OCI-LY3 (cell line): Measurements from ENCODE around the gene LCOR.

Experiments
- H2AFZ ChIP-seq: fragments of 200-600, 300-600 bp; shearing (Covaris generic); 2 replicates; pipeline ENCODE4 v1.6.0; 2014; ENCODE audit warnings: antibody characterized with exemption, low read depth, low read length
- H3K27ac ChIP-seq: fragments of 200-600, 300-600 bp; sonication (generic); 2 replicates; pipeline ENCODE4 v1.5.1; 2014; ENCODE audit warnings: mild to moderate bottlenecking, low read length, moderate library complexity, mixed read lengths
- H3K27me3 ChIP-seq: fragments of 200-600, 300-600 bp; sonication (generic); 2 replicates; pipeline ENCODE4 v1.6.1; 2014; ENCODE audit warnings: low read depth, low read length, mixed read lengths
- H3K36me3 ChIP-seq: fragments of 200-600, 300-600 bp; sonication (generic); replicated peaks from 2 replicates; pipeline ENCODE3; 2014; ENCODE audit warnings: low read depth, low read length, mixed read lengths
- H3K4me1 ChIP-seq: fragments of 300-600, 200-600 bp; sonication (generic); 2 replicates; pipeline ENCODE4 v1.6.1; 2014; ENCODE audit warnings: low read length, mixed read lengths
- H3K4me2 ChIP-seq: fragments of 200-600, 300-600 bp; sonication (generic); 2 replicates; pipeline ENCODE4 v1.6.1; 2014; ENCODE audit warnings: low read length, mixed read lengths
- H3K4me3 ChIP-seq: fragments of 300-600, 200-600 bp; sonication (generic); 2 replicates; pipeline ENCODE4 v1.5.1; 2014; ENCODE audit warnings: antibody characterized with exemption, mild to moderate bottlenecking, low read length, moderate library complexity
- H3K79me2 ChIP-seq: fragments of 300-600, 200-600 bp; shearing (Covaris generic); 2 replicates; pipeline ENCODE4 v1.6.1; 2014; ENCODE audit warnings: mild to moderate bottlenecking, low read length, mixed read lengths
- H3K9ac ChIP-seq: fragments of 300-600, 200-600 bp; shearing (Covaris generic); 2 replicates; pipeline ENCODE4 v1.6.0; 2014; ENCODE audit warnings: mild to moderate bottlenecking, low read length, moderate library complexity
- H3K9me3 ChIP-seq: fragments of 200-600, 300-600 bp; shearing (Covaris generic); 2 replicates; pipeline ENCODE4 v1.6.1; 2014; ENCODE audit warnings: low read length, mixed read lengths; ENCODE audit not compliant: insufficient read depth
- H4K20me1 ChIP-seq: fragments of 200-600, 300-600 bp; sonication (generic); 2 replicates; pipeline ENCODE4 v1.6.1; 2016; ENCODE audit warnings: low read length, mixed read lengths; ENCODE audit not compliant: insufficient read depth
- EZH2phosphoT487 ChIP-seq: fragments of 200-600 bp; shearing (Covaris generic); IDR thresholded peaks from 2 replicates; pipeline ENCODE4 v1.6.1; 2018; ENCODE audit warnings: antibody characterized with exemption, mixed run types, low read depth
- TF ChIP-seq, protein P1 (sequence below): fragments of 200-600, 300-600 bp; sonication (generic); IDR thresholded peaks from 2 replicates; pipeline ENCODE4 v1.5.1; 2014; ENCODE audit warnings: antibody characterized with exemption, low read length, low read depth

The LCOR gene

GRCh38 chr10:96958071-96958470 is 126.0 kb downstream of the LCOR start:
- H3K27ac ChIP-seq = no peak overlapping the region
- H3K79me2 ChIP-seq = no peaks in the 10 kb centered on the region
- H3K9me3 ChIP-seq = no peaks in the 10 kb centered on the region
- H3K36me3 ChIP-seq = peaks cover 3% of the 10 kb centered on the region
- H3K4me3 ChIP-seq = no peak overlapping the region
- H4K20me1 ChIP-seq = no peaks in the 10 kb centered on the region
- TF ChIP-seq, protein P1, sequence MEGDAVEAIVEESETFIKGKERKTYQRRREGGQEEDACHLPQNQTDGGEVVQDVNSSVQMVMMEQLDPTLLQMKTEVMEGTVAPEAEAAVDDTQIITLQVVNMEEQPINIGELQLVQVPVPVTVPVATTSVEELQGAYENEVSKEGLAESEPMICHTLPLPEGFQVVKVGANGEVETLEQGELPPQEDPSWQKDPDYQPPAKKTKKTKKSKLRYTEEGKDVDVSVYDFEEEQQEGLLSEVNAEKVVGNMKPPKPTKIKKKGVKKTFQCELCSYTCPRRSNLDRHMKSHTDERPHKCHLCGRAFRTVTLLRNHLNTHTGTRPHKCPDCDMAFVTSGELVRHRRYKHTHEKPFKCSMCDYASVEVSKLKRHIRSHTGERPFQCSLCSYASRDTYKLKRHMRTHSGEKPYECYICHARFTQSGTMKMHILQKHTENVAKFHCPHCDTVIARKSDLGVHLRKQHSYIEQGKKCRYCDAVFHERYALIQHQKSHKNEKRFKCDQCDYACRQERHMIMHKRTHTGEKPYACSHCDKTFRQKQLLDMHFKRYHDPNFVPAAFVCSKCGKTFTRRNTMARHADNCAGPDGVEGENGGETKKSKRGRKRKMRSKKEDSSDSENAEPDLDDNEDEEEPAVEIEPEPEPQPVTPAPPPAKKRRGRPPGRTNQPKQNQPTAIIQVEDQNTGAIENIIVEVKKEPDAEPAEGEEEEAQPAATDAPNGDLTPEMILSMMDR = no peak
- TF ChIP-seq EZH2phosphoT487 = no peak
- H3K4me2 ChIP-seq = no peak overlapping the region
- H3K4me1 ChIP-seq = no peaks in the 10 kb centered on the region
- no peak overlapping the region for H2AFZ ChIP-seq
- no peak overlapping the region for H3K9ac ChIP-seq
- H3K27me3 ChIP-seq = no peaks in the 10 kb centered on the region

GRCh38 chr10:96959733-96960132 is 127.6 kb downstream of the LCOR start:
- TF ChIP-seq EZH2phosphoT487 = no peak
- TF ChIP-seq, protein P1 = no peak
- Histone ChIP-seq H3K9me3 (no peaks in the 10 kb centered on the region), H3K9ac (no peak overlapping the region), H2AFZ (no peak overlapping the region), H3K36me3 (peaks cover 2% of the 10 kb centered on the region), H3K4me1 (no peaks in the 10 kb centered on the region), H3K27me3 (no peaks in the 10 kb centered on the region), H3K27ac (no peak overlapping the region), H3K4me2 (no peak overlapping the region), H4K20me1 (no peaks in the 10 kb centered on the region), H3K4me3 (no peak overlapping the region), H3K79me2 (no peaks in the 10 kb centered on the region)

DNA sequence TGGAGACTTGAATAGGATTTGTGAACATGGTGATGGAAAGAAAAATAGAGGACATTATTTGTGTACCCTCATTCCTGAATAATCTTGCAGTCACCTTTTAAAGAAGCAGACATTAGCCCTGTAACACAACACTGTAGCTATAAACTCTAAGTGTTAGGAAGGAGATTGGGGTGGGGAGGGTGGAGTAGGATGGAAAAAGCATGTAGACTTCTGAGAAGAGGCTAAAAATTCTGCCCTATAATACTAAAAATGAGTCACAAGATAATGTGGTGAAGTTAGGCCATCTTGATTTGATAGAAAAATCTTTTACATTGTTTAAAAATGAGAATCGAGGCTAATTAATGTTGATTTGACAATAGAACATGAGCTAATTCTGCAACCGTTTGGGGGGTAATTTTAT is 128.8 kb downstream of the LCOR start:
- no peaks in the 10 kb centered on the region for H3K79me2 ChIP-seq
- no peak for TF ChIP-seq EZH2phosphoT487
- H2AFZ ChIP-seq = no peak overlapping the region
- H3K36me3 ChIP-seq = no peaks in the 10 kb centered on the region
- no peak overlapping the region for H3K9ac ChIP-seq
- H3K27me3 ChIP-seq = no peaks in the 10 kb centered on the region
- H3K4me1 ChIP-seq = no peaks in the 10 kb centered on the region
- H3K4me2 ChIP-seq = no peak overlapping the region
- H3K9me3 ChIP-seq = no peaks in the 10 kb centered on the region
- no peak overlapping the region for H3K4me3 ChIP-seq
- H3K27ac ChIP-seq = no peak overlapping the region
- no peaks in the 10 kb centered on the region for H4K20me1 ChIP-seq

DNA sequence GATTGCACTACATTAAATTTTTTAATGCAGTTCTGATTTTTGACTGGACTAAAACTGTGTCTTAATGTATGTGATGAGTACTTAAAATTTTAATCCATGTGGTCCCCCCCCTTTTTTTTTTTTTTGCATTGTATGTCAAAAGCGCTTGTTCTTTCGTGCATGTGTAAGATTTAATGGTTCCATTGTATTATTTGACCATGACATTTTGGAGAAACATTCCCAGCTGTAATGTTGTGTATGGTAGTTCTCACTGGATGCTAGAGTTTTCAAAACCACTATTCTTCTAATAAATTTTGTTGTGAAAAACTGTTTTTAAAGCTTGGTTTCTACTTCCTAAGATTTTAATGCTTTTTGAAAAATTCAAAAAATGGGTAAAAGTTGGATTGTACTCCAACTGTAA is 132.0 kb downstream of the LCOR start:
- no peaks in the 10 kb centered on the region for H3K36me3 ChIP-seq
- TF ChIP-seq EZH2phosphoT487 = no peak
- TF ChIP-seq, protein P1 = no peak

DNA sequence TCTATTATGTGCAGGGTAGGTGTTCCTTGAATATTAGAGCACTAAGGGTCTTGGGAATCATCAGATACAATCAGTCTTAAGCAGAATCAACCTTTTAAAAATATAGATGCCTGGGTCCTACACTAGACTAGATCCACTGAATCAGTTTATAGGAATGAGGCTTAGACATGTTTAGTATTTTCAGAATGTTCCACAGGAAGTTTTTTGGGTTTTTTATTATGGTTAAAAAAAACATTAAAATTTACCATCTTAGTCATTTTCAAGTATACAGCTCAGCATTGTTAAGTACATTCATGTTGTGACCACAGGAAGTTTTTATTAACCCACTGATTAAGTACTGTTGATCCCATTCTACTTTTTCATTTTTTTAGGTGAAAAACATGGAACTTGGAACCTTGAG is 135.7 kb downstream of the LCOR start:
- Histone ChIP-seq H3K36me3 (no peaks in the 10 kb centered on the region), H3K9me3 (no peaks in the 10 kb centered on the region), H3K27me3 (no peaks in the 10 kb centered on the region), H3K9ac (no peak overlapping the region), H4K20me1 (no peaks in the 10 kb centered on the region), H2AFZ (no peak overlapping the region), H3K27ac (no peak overlapping the region), H3K79me2 (no peaks in the 10 kb centered on the region), H3K4me2 (no peak overlapping the region), H3K4me1 (no peaks in the 10 kb centered on the region), H3K4me3 (no peak overlapping the region)
- TF ChIP-seq, protein P1 = no peak
- TF ChIP-seq EZH2phosphoT487 = no peak

More for the DNA sequence above, 132.0 kb downstream of the LCOR start:
- no peaks in the 10 kb centered on the region for H4K20me1 ChIP-seq
- no peak overlapping the region for H3K4me3 ChIP-seq
- no peaks in the 10 kb centered on the region for H3K9me3 ChIP-seq
- H3K4me2 ChIP-seq = no peak overlapping the region
- H3K4me1 ChIP-seq = no peaks in the 10 kb centered on the region
- H3K27me3 ChIP-seq = no peaks in the 10 kb centered on the region
- no peak overlapping the region for H2AFZ ChIP-seq
- H3K27ac ChIP-seq = no peak overlapping the region
- H3K9ac ChIP-seq = no peak overlapping the region
- no peaks in the 10 kb centered on the region for H3K79me2 ChIP-seq
